ENCODE results near the gene RNU7-1.

- TF ChIP-seq POLR2A (IDR thresholded peaks at IDR 0.05): no peak
- TF ChIP-seq CTCF (IDR thresholded peaks at IDR 0.05): no peak
Measured at GRCh38 chr12:6934110-6934509, 9.5 kb upstream of the RNU7-1 start.
